Smooth muscle cell (in vitro differentiated cells): Measurements from ENCODE around the gene LYPD6B. TPM values are rescaled to one million over a fixed set of nuclear protein-coding genes. Genes with fewer than 3 reads are reported as not detected.

Experiments used
- DNase-seq: peaks from one replicate; lab custom pipeline; 2025; ENCODE audit not compliant: unreplicated experiment; lab: John Stamatoyannopoulos, UW
- H2AFZ ChIP-seq: fragments of 200-600 bp; sonication (generic); 2 replicates; pipeline ENCODE4 v1.6.0; 2016; ENCODE audit warnings: antibody characterized with exemption, low read depth, mild to moderate bottlenecking
- H3F3A ChIP-seq: fragments of 200-600 bp; sonication (generic); 2 replicates; pipeline ENCODE4 v1.6.0; 2017; ENCODE audit warnings: antibody characterized with exemption, low read depth
- H3K27ac ChIP-seq: fragments of 200-600 bp; sonication (generic); 2 replicates; pipeline ENCODE4 v1.5.1; 2016; ENCODE audit warnings: low read depth, mild to moderate bottlenecking
- H3K27me3 ChIP-seq: fragments of 200-600 bp; sonication (generic); 2 replicates; pipeline ENCODE4 v1.6.1; 2016; ENCODE audit warnings: low read depth, mild to moderate bottlenecking
- H3K36me3 ChIP-seq: fragments of 200-600 bp; sonication (generic); 2 replicates; pipeline ENCODE4 v1.5.1; 2016; ENCODE audit warnings: low read depth
- H3K4me1 ChIP-seq: fragments of 200-600 bp; sonication (generic); 2 replicates; pipeline ENCODE4 v1.5.1; 2016; ENCODE audit warnings: low read depth
- H3K4me2 ChIP-seq: fragments of 200-600 bp; sonication (generic); 2 replicates; pipeline ENCODE4 v1.6.0; 2016; ENCODE audit warnings: mild to moderate bottlenecking
- H3K4me3 ChIP-seq: fragments of 200-600 bp; sonication (generic); 2 replicates; pipeline ENCODE4 v1.5.1; 2016; ENCODE audit warnings: mild to moderate bottlenecking
- H3K79me2 ChIP-seq: fragments of 200-600 bp; sonication (generic); 2 replicates; pipeline ENCODE4 v1.6.0; 2016; ENCODE audit warnings: low read depth, mild to moderate bottlenecking
- H3K9ac ChIP-seq: fragments of 200-600 bp; sonication (generic); 2 replicates; pipeline ENCODE4 v1.6.0; 2016; ENCODE audit warnings: low read depth
- H3K9me3 ChIP-seq: fragments of 200-600 bp; sonication (generic); replicated peaks from 2 replicates; pipeline ENCODE4 v1.5.1; 2016; ENCODE audit warnings: low read depth
- H4K20me1 ChIP-seq: fragments of 200-600 bp; sonication (generic); 2 replicates; pipeline ENCODE4 v1.6.0; 2016; ENCODE audit warnings: low read depth
- WGBS: methylation state at CpG from one replicate; pipeline ENCODE4 v1.1.7; 2016; ENCODE audit warnings: low lambda C conversion rate; 5-methylcytosine and 5-hydroxymethylcytosine counted together
- polyA plus RNA-seq: library from polyadenylated mRNA; unstranded; fragments of >200 nt; fragmentation: Nextera tagmentation; extraction: Ambion mirVana; gene quantifications from 2 replicates; pipeline ENCODE4 v1.2.1, GENCODE V29; 2016
- total RNA-seq: library from RNA; depleted of rRNA; stranded (reverse); fragments of >200 nt; gene quantifications from 2 replicates; pipeline ENCODE4 v1.2.3, GENCODE V29; 2014
- TF ChIP-seq, protein P1 (sequence below): fragments of 200-600 bp; sonication (generic); IDR thresholded peaks from 2 replicates; pipeline ENCODE4 v1.5.1; 2017; ENCODE audit warnings: borderline replicate concordance, mild to moderate bottlenecking, antibody characterized with exemption; ENCODE audit not compliant: insufficient read depth, poor library complexity, severe bottlenecking

The LYPD6B gene
- total and polyA plus RNA-seq, 2 experiments from 2014 or later = 4.9 to 10.6 TPM

DNA sequence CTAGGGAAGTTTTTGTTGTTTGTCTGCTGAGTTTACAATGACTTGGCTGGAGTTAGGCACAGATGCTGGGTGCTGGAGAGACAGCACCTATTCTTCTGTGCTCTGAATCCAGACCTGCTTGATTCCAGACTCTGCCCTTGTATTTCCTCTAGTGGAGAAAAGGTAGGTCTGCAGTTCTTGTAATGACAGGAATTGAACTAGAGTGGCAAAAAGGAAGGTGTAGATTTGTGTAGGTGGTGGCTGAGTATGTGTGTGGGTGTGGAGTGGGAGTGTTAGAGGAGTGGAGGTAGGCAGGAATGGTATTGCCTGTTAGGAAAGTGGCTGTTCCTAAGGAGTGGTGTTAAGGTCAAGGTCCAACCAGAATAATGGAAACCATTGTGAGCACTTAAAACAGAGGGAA lies 220.0 kb downstream of the LYPD6B start:
- DNase-seq = no peak
- no peak overlapping the region for H3K4me3 ChIP-seq
- H3F3A ChIP-seq = no peaks in the 10 kb centered on the region
- H3K9ac ChIP-seq = no peak overlapping the region
- H3K27me3 ChIP-seq = no peaks in the 10 kb centered on the region
- H3K9me3 ChIP-seq = peaks cover 7% of the 10 kb centered on the region
- H3K4me2 ChIP-seq = no peak overlapping the region
- TF ChIP-seq, protein P1, sequence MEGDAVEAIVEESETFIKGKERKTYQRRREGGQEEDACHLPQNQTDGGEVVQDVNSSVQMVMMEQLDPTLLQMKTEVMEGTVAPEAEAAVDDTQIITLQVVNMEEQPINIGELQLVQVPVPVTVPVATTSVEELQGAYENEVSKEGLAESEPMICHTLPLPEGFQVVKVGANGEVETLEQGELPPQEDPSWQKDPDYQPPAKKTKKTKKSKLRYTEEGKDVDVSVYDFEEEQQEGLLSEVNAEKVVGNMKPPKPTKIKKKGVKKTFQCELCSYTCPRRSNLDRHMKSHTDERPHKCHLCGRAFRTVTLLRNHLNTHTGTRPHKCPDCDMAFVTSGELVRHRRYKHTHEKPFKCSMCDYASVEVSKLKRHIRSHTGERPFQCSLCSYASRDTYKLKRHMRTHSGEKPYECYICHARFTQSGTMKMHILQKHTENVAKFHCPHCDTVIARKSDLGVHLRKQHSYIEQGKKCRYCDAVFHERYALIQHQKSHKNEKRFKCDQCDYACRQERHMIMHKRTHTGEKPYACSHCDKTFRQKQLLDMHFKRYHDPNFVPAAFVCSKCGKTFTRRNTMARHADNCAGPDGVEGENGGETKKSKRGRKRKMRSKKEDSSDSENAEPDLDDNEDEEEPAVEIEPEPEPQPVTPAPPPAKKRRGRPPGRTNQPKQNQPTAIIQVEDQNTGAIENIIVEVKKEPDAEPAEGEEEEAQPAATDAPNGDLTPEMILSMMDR = no peak
- H3K27ac ChIP-seq = no peak overlapping the region
- H4K20me1 ChIP-seq = no peaks in the 10 kb centered on the region
- no peak overlapping the region for H2AFZ ChIP-seq
- no peaks in the 10 kb centered on the region for H3K4me1 ChIP-seq
- H3K79me2 ChIP-seq = no peaks in the 10 kb centered on the region
- H3K36me3 ChIP-seq = no peaks in the 10 kb centered on the region

DNA sequence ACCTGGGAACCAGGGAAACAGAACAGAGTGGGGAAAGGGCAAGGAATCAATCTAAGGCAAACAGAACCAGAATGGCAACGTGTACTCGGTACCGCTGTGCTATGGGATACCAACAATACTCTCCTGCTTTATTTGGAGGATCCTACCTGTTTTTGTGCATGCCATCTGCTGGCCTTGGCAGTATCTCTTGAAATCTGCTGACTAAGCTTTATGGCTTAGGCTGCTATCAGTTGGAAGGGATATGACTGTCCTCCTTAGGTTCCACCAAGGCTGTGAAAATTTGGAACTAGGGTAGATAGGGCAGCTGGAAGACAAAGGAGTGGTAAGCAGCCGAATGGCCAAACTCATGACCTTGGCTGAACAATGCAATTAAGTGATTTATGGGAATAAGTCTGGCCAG lies 220.6 kb downstream of the LYPD6B start:
- no peak for DNase-seq
- Histone ChIP-seq H3K9me3 (peaks cover 3% of the 10 kb centered on the region), H3K4me3 (no peak overlapping the region), H3K27me3 (no peaks in the 10 kb centered on the region), H3K4me2 (no peak overlapping the region), H3F3A (no peaks in the 10 kb centered on the region), H4K20me1 (no peaks in the 10 kb centered on the region), H3K36me3 (no peaks in the 10 kb centered on the region), H3K27ac (no peak overlapping the region), H3K79me2 (no peaks in the 10 kb centered on the region), H2AFZ (no peak overlapping the region), H3K4me1 (no peaks in the 10 kb centered on the region), H3K9ac (no peak overlapping the region)
- TF ChIP-seq, protein P1 = no peak
- 98% methylated on average over 4 of the region's 4 CpGs for WGBS

DNA sequence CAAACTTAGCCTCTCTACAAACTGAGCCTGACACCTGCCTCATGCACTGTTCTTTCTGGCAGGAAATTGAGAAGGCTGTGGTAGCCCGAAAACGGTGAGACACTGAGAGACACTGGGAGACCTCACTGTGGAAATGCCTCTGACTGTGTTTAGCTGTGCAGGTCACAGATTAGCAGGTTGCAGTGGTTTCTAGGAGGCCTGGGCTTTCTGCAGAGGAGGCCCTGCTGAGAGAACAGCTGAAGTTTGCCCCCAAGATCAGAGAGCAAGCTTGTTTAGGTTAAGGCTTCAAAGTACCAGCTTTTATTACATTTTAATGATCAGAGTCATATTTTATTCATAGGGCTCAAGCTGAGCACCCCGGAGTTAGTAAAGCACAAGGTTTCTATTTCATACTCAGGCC lies 223.2 kb downstream of the LYPD6B start:
- H3K9ac ChIP-seq = no peak overlapping the region
- no peak overlapping the region for H3K27ac ChIP-seq
- no peaks in the 10 kb centered on the region for H3K27me3 ChIP-seq
- no peak for DNase-seq
- no peak overlapping the region for H2AFZ ChIP-seq
- H3K36me3 ChIP-seq = no peaks in the 10 kb centered on the region
- H3K4me1 ChIP-seq = no peaks in the 10 kb centered on the region
- no peaks in the 10 kb centered on the region for H3F3A ChIP-seq
- H3K4me2 ChIP-seq = no peak overlapping the region
- no peaks in the 10 kb centered on the region for H3K79me2 ChIP-seq
- no peaks in the 10 kb centered on the region for H3K9me3 ChIP-seq
- TF ChIP-seq, protein P1 = no peak
- H4K20me1 ChIP-seq = no peaks in the 10 kb centered on the region
- WGBS = 82% methylated on average over 3 of the region's 3 CpGs
- no peak overlapping the region for H3K4me3 ChIP-seq

Other genes starting within 250 kb of the LYPD6B start
- gene KIF5C, start 163.5 kb upstream of the LYPD6B start, total RNA-seq = 0.72 and 1.4 TPM in 2 replicates
- gene KIF5C, start 163.5 kb upstream of the LYPD6B start, polyA plus RNA-seq = 0.09 and 1.4 TPM in 2 replicates